Stimulated activated naive CD8-positive, alpha-beta T cell treated with anti-CD3 and anti-CD28 coated beads, Interleukin-15, Interleukin-2, amounts not matched to agents 100 ng/mL and 50 ng/mL, for 24 hours (primary cell): ENCODE data around the gene RNF128.
"Not testable (repeated sequence)": the region's sequence is repeated elsewhere in the genome, so short reads cannot be mapped to it uniquely, and the experiment has no call there.

Experiments
- H3K27ac Mint-ChIP-seq: one replicate; pipeline ENCODE4 v1.8.0; 2021; ENCODE audit warnings: mild to moderate bottlenecking, mixed read lengths
- H3K27me3 Mint-ChIP-seq: one replicate; pipeline ENCODE4 v1.8.0; 2021; ENCODE audit warnings: mixed read lengths
- H3K36me3 Mint-ChIP-seq: one replicate; pipeline ENCODE4 v1.8.0; 2021; ENCODE audit warnings: low read depth, mixed read lengths
- H3K4me1 Mint-ChIP-seq: one replicate; pipeline ENCODE4 v1.8.0; 2021; ENCODE audit warnings: low read depth, mixed read lengths
- H3K4me3 Mint-ChIP-seq: one replicate; pipeline ENCODE4 v1.8.0; 2021; ENCODE audit warnings: mild to moderate bottlenecking, mixed read lengths
- H3K9me3 Mint-ChIP-seq: one replicate; pipeline ENCODE4 v1.8.0; 2021; ENCODE audit warnings: mixed read lengths

The RNF128 gene

DNA sequence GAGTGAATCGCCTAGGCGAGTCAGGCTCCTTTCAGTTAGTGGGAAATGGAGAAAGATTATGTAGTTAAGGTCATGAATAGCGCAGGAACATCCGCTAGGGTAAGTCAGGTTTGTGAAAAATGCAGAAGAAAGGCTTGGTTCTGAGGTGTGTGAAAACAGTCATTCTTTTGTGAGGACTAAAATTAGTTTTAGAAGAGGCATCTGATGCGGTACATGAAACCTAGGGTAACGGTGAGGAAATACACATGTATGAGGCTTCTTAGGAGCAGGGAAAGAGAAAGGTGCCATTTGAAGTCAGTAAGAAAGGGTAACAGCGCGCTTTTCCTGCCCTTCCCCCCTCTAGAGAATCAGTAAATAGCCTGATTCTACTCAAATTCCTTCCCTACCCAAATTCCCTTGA is 570 bp upstream of the RNF128 start:
- Mint-ChIP-seq H3K36me3 (no peaks in the 10 kb centered on the region), H3K27me3 (peaks cover 41% of the 10 kb centered on the region), H3K27ac (no peak overlapping the region)

DNA sequence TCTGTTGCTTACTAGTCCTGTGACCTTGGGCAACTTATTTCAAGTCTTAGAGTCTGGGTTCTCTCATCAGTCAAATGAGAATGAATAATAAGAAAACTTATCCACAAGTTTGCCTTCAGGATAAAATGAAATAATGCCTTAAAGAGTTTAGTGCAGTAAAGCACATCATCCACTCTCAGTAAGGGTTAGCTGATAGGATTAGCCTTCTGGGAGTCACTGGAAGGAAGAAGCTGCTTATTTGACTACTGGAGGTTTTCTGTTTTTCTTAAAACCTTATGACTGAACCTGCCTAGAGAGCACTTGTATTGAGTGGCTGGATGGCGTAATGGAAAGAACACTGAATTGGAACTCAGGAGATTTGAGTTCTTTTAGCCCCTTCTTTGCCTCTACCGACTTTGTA is 1.8 kb downstream of the RNF128 start:
- Mint-ChIP-seq H3K4me3 (no peak overlapping the region), H3K9me3 (no peaks in the 10 kb centered on the region), H3K36me3 (no peaks in the 10 kb centered on the region), H3K4me1 (no peaks in the 10 kb centered on the region), H3K27me3 (peaks cover 51% of the 10 kb centered on the region), H3K27ac (no peak overlapping the region)

More for the DNA sequence above, 570 bp upstream of the RNF128 start:
- H3K4me1 Mint-ChIP-seq: no peaks in the 10 kb centered on the region
- no peaks in the 10 kb centered on the region for H3K9me3 Mint-ChIP-seq
- H3K4me3 Mint-ChIP-seq: no peak overlapping the region

DNA sequence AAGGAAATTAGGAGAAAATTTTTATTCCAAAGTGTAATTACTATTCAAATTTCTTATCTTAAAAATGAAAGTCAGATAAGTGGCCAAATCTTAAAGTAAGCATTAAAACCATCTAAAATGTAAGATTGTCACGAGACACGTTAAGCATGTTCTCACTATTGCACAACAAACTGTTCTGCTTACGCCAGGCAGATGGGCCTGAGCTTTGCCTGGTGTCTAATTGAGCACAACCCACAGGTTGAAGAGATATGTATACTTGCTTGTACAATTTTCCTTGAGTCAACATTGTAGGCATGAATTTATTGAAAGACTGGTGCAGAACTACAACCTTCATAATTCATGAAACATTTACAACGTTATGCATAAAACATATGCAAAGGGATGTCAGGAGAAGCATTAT is 3.9 kb downstream of the RNF128 start:
- Mint-ChIP-seq H3K27me3 (peaks cover 34% of the 10 kb centered on the region), H3K4me1 (no peaks in the 10 kb centered on the region), H3K27ac (no peak overlapping the region), H3K4me3 (no peak overlapping the region), H3K9me3 (no peaks in the 10 kb centered on the region), H3K36me3 (no peaks in the 10 kb centered on the region)

DNA sequence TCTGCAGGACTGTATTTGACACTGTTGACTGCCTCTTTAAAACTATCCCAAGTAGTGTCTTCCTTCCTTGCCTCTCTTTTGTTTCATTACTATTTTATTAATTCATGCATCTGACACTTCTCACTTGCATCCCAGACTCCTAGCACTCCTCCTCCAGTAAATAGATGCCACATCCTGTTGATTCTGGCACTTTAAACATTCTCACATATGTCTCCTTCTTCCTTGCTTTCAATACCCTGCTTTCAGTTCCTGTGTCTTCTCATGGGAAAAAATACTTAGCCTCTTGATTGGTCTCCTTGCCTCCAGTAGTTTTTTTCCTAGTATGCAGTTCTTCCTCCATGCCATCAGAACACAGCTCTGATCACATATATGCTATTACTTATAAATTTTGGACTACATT is 5.1 kb downstream of the RNF128 start:
- H3K9me3 Mint-ChIP-seq: no peaks in the 10 kb centered on the region
- no peaks in the 10 kb centered on the region for H3K36me3 Mint-ChIP-seq
- H3K4me1 Mint-ChIP-seq: no peaks in the 10 kb centered on the region
- peaks cover 23% of the 10 kb centered on the region for H3K27me3 Mint-ChIP-seq
- H3K27ac Mint-ChIP-seq: no peak overlapping the region
- no peak overlapping the region for H3K4me3 Mint-ChIP-seq

- Mint-ChIP-seq H3K4me3 (no peak overlapping the region), H3K9me3 (no peaks in the 10 kb centered on the region), H3K36me3 (no peaks in the 10 kb centered on the region), H3K27me3 (peaks cover 10% of the 10 kb centered on the region), H3K4me1 (no peaks in the 10 kb centered on the region), H3K27ac (no peak overlapping the region)
Measured at GRCh38 chrX:106734827-106735226, 8.3 kb downstream of the RNF128 start.

- Mint-ChIP-seq H3K27ac (no peak overlapping the region), H3K36me3 (no peaks in the 10 kb centered on the region), H3K4me3 (no peak overlapping the region), H3K4me1 (no peaks in the 10 kb centered on the region), H3K27me3 (peaks cover 3% of the 10 kb centered on the region), H3K9me3 (no peaks in the 10 kb centered on the region)
Measured at GRCh38 chrX:106740193-106740780, 13.8 kb downstream of the RNF128 start.

DNA sequence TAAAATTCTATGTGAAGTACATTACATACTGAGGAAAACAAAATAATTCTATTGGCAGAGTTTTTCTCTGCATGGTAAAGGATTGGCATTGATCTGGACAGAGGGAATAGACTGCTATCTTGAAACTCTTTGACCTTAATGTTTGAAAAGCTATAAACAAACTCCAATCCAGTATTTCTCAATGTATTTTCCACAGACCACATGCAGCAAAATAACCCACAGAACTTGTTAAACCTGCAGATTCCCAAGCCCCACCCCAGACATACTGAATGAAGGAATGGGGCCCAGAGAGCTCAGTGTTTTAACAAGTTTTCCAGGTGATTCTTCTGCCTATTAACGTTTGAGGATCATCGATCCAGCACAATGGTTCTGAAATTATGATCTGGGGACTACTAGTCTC is 15.7 kb downstream of the RNF128 start:
- Mint-ChIP-seq H3K27ac (no peak overlapping the region), H3K27me3 (peaks cover 3% of the 10 kb centered on the region), H3K4me3 (no peak overlapping the region), H3K4me1 (no peaks in the 10 kb centered on the region), H3K36me3 (no peaks in the 10 kb centered on the region), H3K9me3 (no peaks in the 10 kb centered on the region)

- no peaks in the 10 kb centered on the region for H3K36me3 Mint-ChIP-seq
- peaks cover 3% of the 10 kb centered on the region for H3K27me3 Mint-ChIP-seq
- no peaks in the 10 kb centered on the region for H3K9me3 Mint-ChIP-seq
- H3K4me3 Mint-ChIP-seq: no peak overlapping the region
- H3K4me1 Mint-ChIP-seq: no peaks in the 10 kb centered on the region
- no peak overlapping the region for H3K27ac Mint-ChIP-seq
Measured at GRCh38 chrX:106742805-106743204, 16.3 kb downstream of the RNF128 start.

DNA sequence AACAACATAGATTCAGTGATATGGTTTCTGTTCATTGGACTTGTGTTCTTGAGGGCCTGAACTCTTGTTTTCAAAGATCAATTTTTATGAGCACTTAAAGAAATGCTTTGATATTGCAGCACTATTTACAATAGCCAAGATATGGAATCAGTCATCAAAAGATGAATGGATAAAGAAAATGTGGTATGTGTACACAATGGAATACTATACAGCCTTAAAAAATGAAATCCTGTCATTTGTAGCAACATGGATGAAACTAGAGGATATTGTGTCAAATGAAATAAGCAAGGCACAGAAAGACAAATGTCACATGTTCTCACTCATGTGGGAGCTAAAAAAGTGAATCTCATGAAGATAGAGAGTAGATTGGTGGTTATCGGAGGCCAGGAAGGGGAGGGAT is 21.9 kb downstream of the RNF128 start:
- Mint-ChIP-seq H3K4me1 (no peaks in the 10 kb centered on the region), H3K9me3 (peaks cover 4% of the 10 kb centered on the region), H3K27ac (no peak overlapping the region), H3K27me3 (peaks cover 10% of the 10 kb centered on the region), H3K4me3 (no peak overlapping the region), H3K36me3 (no peaks in the 10 kb centered on the region)

GRCh38 chrX:106751407-106751806 is 24.9 kb downstream of the RNF128 start:
- H3K4me3 Mint-ChIP-seq: no peak overlapping the region
- peaks cover 6% of the 10 kb centered on the region for H3K27me3 Mint-ChIP-seq
- no peaks in the 10 kb centered on the region for H3K4me1 Mint-ChIP-seq
- H3K9me3 Mint-ChIP-seq: peaks cover 4% of the 10 kb centered on the region
- H3K36me3 Mint-ChIP-seq: no peaks in the 10 kb centered on the region
- H3K27ac Mint-ChIP-seq: no peak overlapping the region

- Mint-ChIP-seq H3K4me1 (no peaks in the 10 kb centered on the region), H3K9me3 (peaks cover 4% of the 10 kb centered on the region), H3K4me3 (no peak overlapping the region), H3K27ac (no peak overlapping the region), H3K27me3 (peaks cover 6% of the 10 kb centered on the region), H3K36me3 (no peaks in the 10 kb centered on the region)
Measured at GRCh38 chrX:106752101-106752678, 25.7 kb downstream of the RNF128 start.

GRCh38 chrX:106769288-106769687 is 42.8 kb downstream of the RNF128 start:
- not testable (repeated sequence) for H3K9me3 Mint-ChIP-seq, H3K36me3 Mint-ChIP-seq, H3K4me1 Mint-ChIP-seq

DNA sequence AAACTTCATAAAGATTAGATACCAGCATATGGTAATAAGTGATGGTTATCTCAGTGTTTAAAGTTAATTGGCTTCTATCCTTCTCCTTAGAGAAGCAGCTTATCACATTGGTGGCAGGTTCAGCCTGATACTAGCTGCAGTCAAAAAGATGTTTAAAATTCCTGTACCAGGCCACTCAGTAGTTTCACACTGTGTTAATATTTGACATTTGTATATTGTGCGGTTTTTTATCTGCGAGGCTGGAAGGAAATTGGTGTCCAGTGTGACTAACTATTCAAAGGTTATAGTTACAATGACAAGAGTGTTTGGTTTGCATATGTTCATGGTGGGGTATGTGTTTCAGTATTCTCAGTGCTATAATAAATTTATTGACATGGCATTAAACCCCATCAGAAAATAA is 48.5 kb downstream of the RNF128 start:
- no peaks in the 10 kb centered on the region for H3K4me1 Mint-ChIP-seq
- no peaks in the 10 kb centered on the region for H3K36me3 Mint-ChIP-seq
- no peak overlapping the region for H3K4me3 Mint-ChIP-seq
- no peaks in the 10 kb centered on the region for H3K9me3 Mint-ChIP-seq
- no peak overlapping the region for H3K27ac Mint-ChIP-seq
- H3K27me3 Mint-ChIP-seq: peaks cover 4% of the 10 kb centered on the region

More at GRCh38 chrX:106769288-106769687, 42.8 kb downstream of the RNF128 start:
- H3K27me3 Mint-ChIP-seq, H3K4me3 Mint-ChIP-seq, H3K27ac Mint-ChIP-seq: not testable (repeated sequence)

- Mint-ChIP-seq H3K27me3 (peaks cover 2% of the 10 kb centered on the region), H3K27ac (no peak overlapping the region), H3K36me3 (no peaks in the 10 kb centered on the region), H3K4me1 (no peaks in the 10 kb centered on the region), H3K9me3 (no peaks in the 10 kb centered on the region), H3K4me3 (no peak overlapping the region)
Measured at GRCh38 chrX:106780264-106780663, 53.8 kb downstream of the RNF128 start.

GRCh38 chrX:106780664-106781377 is 54.3 kb downstream of the RNF128 start:
- no peaks in the 10 kb centered on the region for H3K9me3 Mint-ChIP-seq

DNA sequence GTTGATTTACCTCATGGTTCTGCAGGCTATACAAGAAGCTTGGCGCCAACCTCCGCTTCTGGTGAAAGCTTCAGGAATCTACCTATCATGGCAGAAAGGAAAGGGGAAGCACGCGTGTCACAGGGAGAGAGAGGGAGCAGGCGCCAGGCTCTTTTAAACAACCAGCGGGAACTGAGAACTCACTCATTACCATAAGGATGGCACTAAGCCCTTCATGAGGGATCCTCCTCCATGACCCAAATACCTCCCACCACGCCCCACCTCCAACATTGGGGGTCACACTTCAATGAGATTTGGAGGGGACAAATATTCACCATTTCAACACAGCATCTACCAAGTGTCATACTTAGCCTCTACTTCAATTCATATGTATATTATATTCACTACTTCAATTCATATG is 57.2 kb downstream of the RNF128 start:
- Mint-ChIP-seq H3K27ac (no peak overlapping the region), H3K27me3 (peaks cover 10% of the 10 kb centered on the region), H3K36me3 (no peaks in the 10 kb centered on the region), H3K4me1 (no peaks in the 10 kb centered on the region), H3K9me3 (no peaks in the 10 kb centered on the region), H3K4me3 (no peak overlapping the region)

More at GRCh38 chrX:106780664-106781377, 54.3 kb downstream of the RNF128 start:
- no peaks in the 10 kb centered on the region for H3K36me3 Mint-ChIP-seq
- H3K27me3 Mint-ChIP-seq: peaks cover 6% of the 10 kb centered on the region
- H3K4me1 Mint-ChIP-seq: no peaks in the 10 kb centered on the region
- H3K4me3 Mint-ChIP-seq: no peak overlapping the region
- no peak overlapping the region for H3K27ac Mint-ChIP-seq
